Measurements from ENCODE around the gene BMP8A.

GRCh38 chr1:39531526-39531925 is 40.1 kb downstream of the BMP8A start:
- TF ChIP-seq CTCF (IDR thresholded peaks at IDR 0.05) (no peak), POLR2A (IDR thresholded peaks at IDR 0.05) (no peak)
